DOHH2 (cell line): ENCODE measurements around the gene C5orf58.

Experiments
- CTCF ChIP-seq: fragments of 200-600 bp; sonication (generic); IDR thresholded peaks from one replicate; pipeline ENCODE4 v1.5.1; 2014; ENCODE audit warnings: antibody characterized with exemption, mild to moderate bottlenecking, low read depth, low read length; ENCODE audit not compliant: poor library complexity, severe bottlenecking
- EZH2phosphoT487 ChIP-seq: fragments of 200-600 bp; sonication (generic); IDR thresholded peaks from 2 replicates; pipeline ENCODE4 v1.6.1; 2017; ENCODE audit warnings: borderline replicate concordance, mild to moderate bottlenecking, antibody characterized with exemption, low read length, moderate library complexity, mixed read lengths

DNA sequence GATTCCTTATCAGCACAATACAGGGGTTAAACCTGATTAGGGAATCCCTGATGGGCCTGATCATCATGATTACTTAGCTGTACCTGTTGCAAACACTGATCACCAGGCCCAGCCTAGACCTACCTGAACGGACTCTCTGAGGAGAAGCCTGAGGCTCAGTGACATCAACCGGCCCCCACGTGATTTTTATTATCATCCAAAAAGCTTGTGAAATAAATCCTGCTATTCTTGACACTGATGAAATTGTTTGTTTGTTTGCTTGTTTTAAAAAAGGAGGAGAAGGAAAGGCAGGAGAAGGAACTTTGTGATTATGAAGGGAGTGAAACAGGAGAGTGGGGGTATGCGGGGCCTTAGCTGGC is 46.7 kb downstream of the C5orf58 start:
- TF ChIP-seq CTCF (no peak), EZH2phosphoT487 (no peak)
